NCI-H446 treated with DMSO at 0.1 percent for 48 hours (cell line): ENCODE results near the gene TRIO.
"Not testable (repeated sequence)": the region's sequence is repeated elsewhere in the genome, so short reads cannot be mapped to it uniquely, and the experiment has no call there.

Experiments used
- DNase-seq: peaks from one replicate; lab custom pipeline; 2025; lab: John Stamatoyannopoulos, UW

Gene TRIO

DNA sequence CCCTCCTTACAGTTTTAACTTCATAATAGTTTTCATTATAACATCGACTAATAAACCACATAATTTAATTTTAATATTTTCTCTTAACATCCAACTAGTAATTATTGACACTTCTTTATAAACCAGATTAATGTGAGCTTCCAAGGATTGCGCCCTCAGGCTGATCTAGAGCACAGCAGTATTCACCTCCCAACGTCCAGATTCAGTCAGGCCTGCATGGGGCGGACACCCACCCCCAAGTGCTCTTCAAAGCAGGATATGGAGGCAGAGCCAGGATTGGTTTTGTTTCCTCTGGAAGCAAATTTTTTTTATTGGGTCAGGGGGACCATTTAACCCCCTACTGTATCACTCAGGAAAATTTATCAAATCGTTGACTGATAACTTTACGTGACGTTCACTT is 215.4 kb downstream of the TRIO start:
- DNase-seq = no peak

DNA sequence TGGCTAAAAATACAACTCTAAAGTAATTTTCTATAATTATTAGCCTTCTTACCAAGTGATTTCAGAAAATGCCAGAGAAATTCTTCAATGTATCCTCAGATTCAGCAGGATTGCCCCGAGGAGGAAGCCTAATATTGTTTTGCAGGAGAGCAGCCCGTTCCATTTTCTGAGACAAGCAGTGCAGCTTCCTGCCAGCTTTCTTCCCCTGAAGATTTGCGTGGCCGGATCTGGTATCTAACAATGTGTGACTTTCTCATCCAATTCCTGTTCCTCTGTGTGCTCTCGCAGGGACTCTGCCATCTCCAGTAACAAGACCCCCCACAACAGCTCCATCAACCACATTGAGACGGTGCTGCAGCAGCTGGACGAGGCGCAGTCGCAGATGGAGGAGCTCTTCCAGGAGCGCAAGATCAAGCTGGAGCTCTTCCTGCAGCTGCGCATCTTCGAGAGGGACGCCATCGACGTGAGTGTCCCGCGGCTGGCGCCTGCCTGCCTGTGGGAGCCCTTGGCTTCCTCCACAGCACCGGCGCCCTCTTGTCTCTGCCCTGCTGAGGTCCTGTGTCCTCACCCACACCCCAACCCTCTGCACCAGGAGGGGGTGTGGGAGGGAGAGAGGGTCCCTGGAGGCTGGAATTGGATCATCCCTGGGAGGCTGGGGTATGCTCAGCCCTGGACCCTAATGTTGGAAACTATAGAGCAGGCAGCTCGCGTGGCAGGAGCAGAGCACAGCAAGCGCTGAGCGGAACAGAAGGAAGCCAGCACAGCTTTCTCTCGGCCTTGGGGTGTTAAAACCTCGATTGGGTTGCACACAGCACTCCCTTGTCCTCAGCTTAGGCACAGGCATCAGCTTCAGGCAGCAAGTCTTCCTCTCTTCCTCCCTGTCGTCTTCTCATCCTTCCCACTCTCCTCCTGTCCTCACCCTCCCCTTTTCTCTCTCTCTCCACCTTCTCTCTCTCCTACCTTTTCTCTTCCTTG is 216.2 kb downstream of the TRIO start:
- no peak for DNase-seq

DNA sequence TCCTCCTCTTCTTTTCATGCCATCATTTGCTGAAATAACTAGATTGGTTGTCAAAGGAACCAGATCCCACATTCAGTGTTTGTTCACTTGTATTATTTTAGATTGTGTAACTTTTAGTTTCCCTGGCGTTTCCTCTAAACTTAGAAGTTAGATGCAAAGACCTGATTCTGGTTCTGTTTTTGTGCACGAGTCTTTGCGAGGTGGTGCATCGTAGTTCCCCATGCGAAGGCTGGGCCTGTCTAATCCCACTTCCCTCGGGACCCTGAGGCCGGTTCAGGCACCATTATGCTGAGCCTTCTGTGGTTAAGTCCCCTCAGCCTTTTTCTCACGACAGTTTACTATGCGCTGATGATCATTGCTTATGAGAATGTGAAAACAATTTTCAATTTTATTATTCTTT is 219.3 kb downstream of the TRIO start:
- no peak for DNase-seq

DNA sequence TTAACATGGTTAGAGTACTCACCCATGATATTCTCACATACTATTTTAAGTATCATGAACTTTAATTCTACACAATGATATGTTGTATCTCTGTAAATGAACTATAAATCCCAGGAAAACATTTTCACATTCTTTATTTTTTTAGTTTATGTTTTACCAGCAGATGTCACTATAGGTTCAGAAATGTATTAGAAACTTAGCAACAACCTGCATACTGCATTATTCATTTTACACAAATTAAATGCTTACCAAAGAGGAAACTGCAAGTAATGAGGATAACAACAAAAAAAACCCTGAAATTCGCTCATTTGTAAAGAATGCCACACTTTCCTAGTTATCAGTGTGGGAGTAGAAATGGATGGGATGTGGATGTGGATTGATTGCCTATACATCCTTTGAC is 221.0 kb downstream of the TRIO start:
- DNase-seq = no peak

DNA sequence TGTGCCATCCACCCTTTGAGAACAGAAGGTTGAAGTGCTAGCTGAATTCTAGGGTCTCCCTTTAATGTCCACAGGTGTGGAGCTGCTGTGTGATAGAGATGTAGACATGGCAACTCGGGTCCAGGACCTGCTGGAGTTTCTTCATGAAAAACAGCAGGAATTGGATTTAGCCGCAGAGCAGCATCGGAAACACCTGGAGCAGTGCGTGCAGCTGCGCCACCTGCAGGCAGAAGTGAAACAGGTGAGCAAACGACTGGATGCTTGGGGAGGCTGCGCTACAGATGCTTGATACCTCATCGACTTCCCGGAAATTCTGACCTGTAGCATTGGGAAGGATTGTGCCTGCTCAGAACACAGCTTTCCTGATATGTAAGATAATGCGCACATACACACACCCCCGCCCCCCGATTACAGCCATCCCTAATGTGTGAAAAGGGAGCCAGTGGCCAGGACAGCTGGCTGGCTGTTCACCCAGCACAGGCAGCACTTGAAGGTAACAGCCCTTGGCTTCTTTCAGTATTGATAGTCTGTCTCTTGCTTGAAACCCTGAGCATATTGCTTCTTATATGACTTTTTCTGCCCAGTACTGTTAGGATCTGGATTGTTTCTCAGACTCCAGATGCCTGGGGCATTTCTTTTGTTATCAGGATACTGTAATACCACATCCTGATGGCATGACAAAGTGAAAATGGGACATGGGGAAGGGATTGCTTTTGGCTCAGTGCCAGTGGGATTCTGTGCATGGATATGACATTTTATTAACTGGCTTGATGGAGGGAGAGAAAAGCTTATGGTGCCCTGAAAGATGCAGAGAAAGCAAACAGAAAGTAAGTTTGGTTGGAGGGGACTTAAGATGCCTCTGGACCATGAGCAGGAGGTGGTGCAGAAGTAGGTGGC is 221.7 kb downstream of the TRIO start:
- no peak for DNase-seq

DNA sequence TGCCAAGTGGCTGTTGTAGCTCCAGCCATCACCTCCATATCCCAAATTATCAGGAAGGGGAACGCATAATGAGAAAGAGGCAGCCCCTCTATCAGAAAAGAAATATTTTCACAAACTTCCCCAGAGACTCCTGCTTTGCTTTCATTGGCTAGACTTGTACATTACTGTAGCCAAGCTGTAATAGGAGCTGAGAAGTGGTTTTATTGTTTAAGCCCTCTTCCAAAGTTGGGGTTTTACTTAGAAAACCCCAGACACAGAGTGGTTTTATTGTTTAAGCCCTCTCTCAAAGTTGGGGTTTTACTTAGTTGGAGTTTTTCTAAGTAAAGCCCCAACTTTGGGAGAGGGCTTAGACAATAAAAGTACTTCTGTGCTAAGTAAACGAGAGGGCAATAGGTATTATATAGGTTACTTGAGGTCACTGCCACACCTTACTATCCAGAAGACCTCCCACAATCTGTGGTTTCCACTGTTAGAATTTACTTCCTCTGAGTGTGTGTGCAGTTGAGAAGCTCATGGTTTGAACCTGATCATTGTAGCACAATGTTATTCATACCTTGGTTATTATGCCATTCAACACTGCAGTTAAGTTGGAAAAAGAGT is 222.8 kb downstream of the TRIO start:
- no peak for DNase-seq

DNA sequence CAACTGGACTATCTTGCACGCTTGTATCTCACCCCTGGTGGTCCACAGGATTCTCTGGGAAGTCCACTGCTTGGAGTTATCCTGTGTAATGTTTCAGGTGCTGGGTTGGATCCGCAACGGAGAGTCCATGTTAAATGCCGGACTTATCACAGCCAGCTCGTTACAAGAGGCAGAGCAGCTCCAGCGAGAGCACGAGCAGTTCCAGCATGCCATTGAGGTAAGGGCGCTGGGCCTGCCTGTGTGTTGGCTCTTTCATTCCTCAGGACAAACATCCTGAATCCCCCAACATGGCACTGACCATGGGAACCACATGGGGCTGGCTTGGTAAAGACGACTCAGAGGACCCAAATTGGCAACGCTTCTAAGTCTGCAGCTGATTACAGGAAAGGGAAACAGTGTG is 223.6 kb downstream of the TRIO start:
- no peak for DNase-seq

DNA sequence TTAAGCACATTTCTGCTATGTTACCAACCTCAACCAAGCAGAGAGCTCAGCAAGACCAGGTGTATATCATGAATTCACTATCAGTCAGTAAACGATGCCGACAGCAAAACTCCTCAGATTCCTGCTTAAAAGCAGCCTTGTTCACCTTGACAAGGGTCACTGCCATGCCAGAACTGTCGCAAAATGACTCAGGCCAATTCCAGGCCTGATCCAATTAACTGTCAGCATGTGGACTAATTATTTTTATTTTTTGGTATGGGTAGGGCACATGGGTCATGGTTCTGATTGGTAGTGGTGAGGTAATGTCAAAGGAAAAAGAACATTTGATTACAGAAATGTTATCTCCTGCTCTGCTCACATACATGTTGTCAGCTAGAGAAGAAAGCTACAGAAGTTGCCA is 224.2 kb downstream of the TRIO start:
- no peak for DNase-seq

DNA sequence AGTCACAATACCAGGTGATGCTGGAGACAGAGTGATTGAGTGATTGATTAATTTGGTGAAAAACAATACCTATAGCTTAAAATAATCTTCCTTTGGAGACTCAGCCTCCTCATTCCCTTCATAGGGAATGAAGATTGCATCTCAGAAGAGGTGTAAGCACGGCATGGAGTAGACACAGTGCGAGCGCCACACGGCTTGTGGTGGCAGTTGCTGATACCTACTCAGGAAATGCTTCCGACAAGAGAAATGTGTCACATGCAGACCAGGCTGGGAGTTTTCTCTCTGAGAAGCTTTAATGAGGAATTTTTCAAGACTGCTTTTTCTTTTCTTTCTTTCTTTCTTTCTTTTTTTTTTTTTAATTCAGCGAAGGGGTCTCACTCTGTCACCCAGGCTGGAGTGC is 226.6 kb downstream of the TRIO start:
- DNase-seq = no peak

DNA sequence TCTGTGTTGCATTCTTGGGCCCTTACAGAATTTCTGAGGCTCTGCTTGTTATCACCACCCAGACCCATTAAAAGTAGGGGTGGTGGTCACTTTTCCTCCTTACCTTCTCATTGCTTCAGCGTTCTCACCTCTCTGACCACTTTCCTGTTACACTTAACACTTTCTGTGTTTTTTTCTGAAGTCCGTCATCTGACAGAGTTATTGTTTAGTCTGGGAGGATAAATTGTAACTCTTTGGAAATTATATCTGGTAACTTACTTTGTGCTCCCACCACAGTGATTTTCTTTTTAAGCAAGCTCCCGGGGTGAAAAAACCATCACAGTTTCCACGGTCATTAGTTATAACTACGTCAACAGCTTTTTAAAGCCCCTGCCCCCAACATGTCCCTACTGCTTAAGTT is 227.2 kb downstream of the TRIO start:
- no peak for DNase-seq

DNA sequence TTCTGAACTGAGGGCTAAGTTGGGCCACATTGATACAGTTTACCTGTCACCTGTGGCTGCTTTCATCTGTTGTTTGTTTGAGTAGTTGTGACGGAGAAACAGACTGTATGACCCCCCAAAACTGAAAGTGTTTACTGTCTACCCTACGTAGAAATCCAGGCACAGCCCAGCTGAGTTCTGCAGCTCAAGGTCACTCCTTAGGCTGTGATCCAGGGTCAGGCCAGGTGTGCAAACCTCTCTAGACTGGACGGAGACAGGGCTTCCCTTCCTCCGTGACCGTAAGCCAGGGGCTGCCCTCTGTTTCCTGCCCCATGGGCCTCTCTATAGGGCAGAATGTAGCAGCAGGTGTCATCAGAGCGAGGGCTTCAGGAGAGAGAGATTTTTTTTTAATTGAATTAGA is 230.5 kb downstream of the TRIO start:
- DNase-seq = no peak

DNA sequence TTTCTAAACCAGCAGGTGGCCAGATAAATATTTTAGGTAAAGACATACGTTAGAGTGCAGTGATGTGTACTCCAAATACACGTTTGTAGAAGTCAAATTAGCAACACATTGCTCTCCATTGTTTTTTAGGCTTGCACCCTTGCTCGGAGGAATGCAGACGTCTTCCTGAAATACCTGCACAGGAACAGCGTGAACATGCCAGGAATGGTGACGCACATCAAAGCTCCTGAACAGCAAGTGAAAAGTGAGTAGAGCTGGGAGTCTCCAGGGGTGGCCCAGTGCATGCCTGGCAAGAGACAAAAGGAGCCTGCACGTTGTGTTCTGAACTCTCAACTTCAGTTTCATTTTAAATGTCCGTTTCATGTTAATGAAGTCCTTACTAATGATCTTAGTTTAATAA is 231.0 kb downstream of the TRIO start:
- no peak for DNase-seq

DNA sequence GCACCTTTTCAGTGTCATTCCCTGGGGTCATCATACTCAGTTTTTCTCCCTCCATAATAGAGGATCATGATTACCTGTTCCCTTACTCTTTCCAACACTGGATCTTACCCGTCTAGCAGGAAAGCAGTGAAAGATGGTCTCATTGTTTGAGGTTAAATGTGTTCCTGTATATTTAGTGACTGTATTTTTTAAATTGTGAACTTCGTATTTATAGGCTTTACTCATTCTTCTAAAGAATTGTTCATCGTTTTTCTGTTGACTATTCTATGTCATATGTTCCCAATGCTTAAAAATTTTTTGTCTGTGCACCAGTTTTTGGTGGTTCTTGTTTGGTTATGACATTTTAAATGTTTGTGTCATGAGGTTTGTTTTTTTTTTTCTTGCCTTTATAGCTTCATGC is 233.6 kb downstream of the TRIO start:
- no peak for DNase-seq

DNA sequence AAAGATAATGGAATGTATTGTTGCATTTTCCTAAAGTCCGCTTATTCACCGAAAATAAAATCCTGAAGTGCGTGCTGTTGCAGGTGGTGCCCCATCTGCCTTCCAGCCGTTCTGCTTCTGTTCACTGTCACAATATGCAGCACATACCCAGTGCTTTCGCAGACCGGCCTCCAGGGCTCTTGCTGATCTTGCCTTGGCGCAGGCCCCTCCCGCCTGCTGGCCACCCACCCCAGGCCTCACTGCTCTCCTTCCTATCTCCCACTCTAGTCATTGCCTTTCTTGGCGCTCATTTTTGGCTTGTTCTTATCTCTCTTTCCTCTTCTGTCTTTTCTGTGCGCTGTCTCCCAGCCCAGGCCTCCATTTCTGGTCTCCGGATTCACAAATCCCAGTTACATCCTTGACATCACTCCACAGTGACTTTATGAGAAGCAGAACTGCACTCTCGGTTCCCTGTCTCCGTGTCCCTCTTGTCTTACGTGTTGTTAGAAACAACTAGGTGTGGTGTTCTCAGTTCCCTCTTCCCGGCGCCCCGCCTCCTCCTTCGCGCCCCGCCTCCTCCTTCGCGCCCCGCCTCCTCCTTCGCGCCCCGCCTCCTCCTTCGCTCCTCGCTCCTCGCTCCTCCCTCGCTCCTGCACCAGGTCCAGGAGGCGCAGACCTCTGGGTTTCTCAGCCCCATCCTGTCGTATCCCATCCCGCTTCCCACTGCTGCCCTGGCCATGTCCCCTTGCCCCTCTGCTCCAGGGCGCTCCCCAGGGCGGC is 236.8 kb downstream of the TRIO start:
- DNase-seq = no peak

DNA sequence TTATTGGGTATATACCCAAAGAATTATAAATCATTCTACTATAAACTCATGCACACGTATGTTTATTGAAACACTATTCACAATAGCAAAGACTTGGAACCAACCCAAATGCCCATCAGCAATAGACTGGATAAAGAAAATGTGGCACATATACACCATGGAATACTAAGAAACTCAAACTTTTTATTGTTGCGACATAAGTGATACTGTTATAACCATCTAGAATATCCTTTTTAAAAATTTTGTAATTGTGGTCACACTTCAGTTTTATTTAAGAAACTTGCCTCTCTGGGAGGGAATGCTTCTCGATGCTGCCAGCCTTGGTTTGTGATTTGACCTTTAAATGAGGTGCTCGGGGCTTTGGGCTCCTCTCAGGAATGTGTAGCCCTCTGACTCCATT is 237.6 kb downstream of the TRIO start:
- no peak for DNase-seq

DNA sequence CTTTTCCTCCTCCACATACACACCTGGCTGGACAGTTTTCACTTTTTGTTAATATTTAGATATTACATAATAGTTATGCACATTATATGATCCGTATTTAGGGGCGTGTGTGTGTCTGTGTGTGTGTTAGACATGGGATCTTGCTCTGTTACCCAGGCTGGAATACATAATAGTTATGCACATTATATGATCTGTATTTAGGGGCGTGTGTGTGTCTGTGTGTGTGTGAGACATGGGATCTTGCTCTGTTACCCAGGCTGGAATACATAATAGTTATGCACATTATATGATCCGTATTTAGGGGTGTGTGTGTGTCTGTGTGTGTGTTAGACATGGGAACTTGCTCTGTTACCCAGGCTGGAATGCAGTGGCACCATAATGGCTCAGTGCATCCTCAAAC is 239.5 kb downstream of the TRIO start:
- DNase-seq = no peak

DNA sequence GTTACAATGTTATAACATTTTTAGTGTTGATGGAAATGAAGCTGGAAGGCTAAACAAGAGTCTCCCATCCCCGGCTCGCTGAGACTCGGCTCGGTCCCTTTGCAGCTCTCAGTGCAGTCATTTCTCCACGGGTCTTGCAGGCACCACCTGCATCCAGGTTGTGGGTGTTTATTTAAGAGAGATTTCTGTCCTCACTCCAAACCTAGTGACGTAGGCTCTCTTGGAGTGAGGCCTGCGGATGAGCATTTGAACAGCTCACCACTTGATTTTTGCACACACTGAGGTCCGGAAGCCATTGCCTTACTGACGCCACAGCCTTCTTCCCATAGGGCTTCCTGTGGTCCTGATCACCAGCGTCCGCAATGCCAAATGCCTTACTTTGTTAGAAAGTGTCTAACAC is 240.8 kb downstream of the TRIO start:
- no peak for DNase-seq

DNA sequence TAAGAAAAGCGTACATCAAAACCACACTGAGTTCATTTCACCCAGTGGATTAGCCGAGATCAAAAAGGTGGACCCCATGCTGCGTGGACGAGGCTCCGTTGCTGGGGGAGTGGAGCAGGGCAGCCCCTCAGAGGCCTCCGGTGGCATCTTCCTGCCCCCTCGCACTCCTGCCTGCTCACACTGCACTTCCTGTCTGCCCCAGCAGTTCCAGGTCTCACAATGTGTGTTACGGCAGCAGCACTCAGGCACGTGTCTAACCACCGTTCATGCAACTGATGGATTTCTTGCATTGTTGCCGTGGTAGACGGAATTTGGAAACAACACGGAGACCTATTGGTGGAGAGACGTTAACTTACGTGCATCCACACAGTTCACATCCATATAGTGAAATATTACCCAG is 241.9 kb downstream of the TRIO start:
- no peak for DNase-seq

DNA sequence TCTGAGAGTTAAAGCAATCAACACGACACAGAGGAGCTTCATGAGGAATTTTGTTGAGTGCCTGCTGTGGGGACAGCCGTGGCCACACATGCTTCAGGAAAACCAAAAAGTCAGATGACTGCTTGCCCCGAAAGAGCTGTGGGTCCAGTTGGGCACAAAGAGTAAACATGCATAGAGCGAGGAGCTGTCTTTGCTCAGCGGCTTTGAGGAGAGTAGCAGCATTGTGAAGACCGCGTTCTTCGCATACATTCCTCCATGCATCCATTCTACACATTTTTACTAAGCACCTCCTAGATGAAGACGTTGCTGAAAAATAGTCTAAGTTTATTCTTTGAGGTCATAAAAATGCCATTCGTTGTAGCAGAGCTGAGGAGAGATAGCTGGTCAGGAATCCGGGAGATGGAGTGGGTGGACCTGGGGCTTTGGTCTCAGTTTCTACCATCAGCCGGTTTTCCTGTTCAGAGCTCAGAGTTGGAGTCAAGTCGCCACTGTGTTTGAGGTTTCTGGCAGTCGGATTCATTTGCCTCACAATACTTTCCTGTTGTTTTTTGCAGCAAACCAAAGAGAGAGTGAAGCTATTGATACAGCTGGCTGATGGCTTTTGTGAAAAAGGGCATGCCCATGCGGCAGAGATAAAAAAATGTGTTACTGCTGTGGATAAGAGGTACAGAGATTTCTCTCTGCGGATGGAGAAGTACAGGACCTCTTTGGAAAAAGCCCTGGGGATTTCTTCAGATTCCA is 243.9 kb downstream of the TRIO start:
- DNase-seq = no peak

DNA sequence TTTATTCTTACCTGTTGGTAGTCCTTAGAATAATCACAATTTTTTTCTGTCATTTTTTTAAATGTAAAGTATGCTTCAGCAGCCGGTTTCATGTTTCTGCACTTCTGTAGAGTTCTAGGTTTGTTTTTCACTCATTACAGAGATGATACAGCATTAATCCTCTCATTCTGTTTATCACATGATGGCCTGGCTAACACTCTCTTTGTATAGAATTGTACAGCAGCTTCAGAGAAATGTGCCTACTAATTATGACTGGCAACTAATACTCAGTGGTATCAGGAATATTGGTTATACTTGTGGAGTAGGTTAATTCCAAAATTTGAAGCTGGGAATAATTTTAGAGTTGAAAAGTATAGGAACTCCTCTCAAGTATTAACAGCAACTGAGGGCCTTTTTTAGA is 245.6 kb downstream of the TRIO start:
- DNase-seq = no peak

DNA sequence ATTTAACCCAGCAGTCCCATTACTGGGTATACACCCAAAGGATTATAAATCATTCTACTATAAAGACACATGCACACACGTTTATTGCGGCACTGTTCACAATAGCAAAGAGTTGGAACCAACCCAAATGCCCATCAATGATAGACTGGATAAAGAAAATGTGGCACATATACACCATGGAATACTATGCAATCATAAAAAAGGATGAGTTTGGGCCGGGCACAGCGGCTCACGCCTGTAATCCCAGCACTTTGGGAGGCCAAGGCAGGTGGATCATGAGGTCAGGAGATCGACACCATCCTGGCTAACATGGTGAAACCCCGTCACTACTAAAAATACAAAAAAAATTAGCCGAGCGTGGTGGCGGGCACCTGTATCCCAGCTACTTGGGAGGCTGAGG is 249.4 kb downstream of the TRIO start:
- DNase-seq = not testable (repeated sequence)
